RWPE2 (cell line): ENCODE results near the gene SH3RF1.

Source experiments
- ATAC-seq: fragments of 200-7000 bp; cut with Tn5 transposase; 3 replicates; pipeline ENCODE4 v1.9.1; 2021; ENCODE audit warnings: low read depth
- DNase-seq: peaks from one replicate; pipeline ENCODE4 v3.0.0-alpha.2; 2020; ENCODE audit warnings: low spot score
- H3K27ac ChIP-seq: fragments of 450-650 bp; 2 replicates; pipeline ENCODE4 v1.5.1; 2017; ENCODE audit warnings: mild to moderate bottlenecking; ENCODE audit not compliant: poor library complexity, severe bottlenecking
- H3K27me3 ChIP-seq: fragments of 250-450 bp; sonication (Bioruptor Pico); 2 replicates; pipeline ENCODE4 v1.5.1; 2021; ENCODE audit warnings: mild to moderate bottlenecking, moderate library complexity; ENCODE audit not compliant: insufficient read depth, poor library complexity, severe bottlenecking
- H3K36me3 ChIP-seq: fragments of 250-450 bp; sonication (Bioruptor Pico); 2 replicates; pipeline ENCODE4 v1.5.1; 2020; ENCODE audit warnings: low read depth, mild to moderate bottlenecking, moderate library complexity
- H3K4me1 ChIP-seq: fragments of 250-450 bp; sonication (Bioruptor Pico); 2 replicates; pipeline ENCODE4 v1.5.1; 2021; ENCODE audit warnings: mild to moderate bottlenecking, moderate library complexity; ENCODE audit not compliant: insufficient read depth, poor library complexity, severe bottlenecking
- H3K4me3 ChIP-seq: fragments of 250-450 bp; sonication (Bioruptor Pico); 2 replicates; pipeline ENCODE4 v1.5.1; 2021; ENCODE audit warnings: mild to moderate bottlenecking, moderate library complexity; ENCODE audit not compliant: severe bottlenecking
- H3K9me3 ChIP-seq: fragments of 250-450 bp; sonication (Bioruptor Pico); 2 replicates; pipeline ENCODE4 v1.5.1; 2021; ENCODE audit warnings: mild to moderate bottlenecking, moderate library complexity; ENCODE audit not compliant: severe bottlenecking
- CTCF ChIP-seq: fragments of 450-650 bp; IDR thresholded peaks from one replicate; pipeline ENCODE4 v1.5.1; 2017; ENCODE audit warnings: mild to moderate bottlenecking, moderate library complexity; ENCODE audit not compliant: poor library complexity, severe bottlenecking

Gene SH3RF1

GRCh38 chr4:169063441-169063840 is 207.3 kb downstream of the SH3RF1 start:
- H3K4me1 ChIP-seq = peaks cover 11% of the 10 kb centered on the region
- ATAC-seq = no peak
- H3K9me3 ChIP-seq = no peaks in the 10 kb centered on the region
- no peak overlapping the region for H3K4me3 ChIP-seq
- H3K27me3 ChIP-seq = no peaks in the 10 kb centered on the region
- TF ChIP-seq CTCF = no peak
- no peak overlapping the region for H3K27ac ChIP-seq
- no peak for DNase-seq
- H3K36me3 ChIP-seq = no peaks in the 10 kb centered on the region

GRCh38 chr4:169062897-169063244 is 207.9 kb downstream of the SH3RF1 start:
- ATAC-seq (no peak), DNase-seq (no peak)
- H3K4me3 ChIP-seq = no peak overlapping the region
- H3K27me3 ChIP-seq = no peaks in the 10 kb centered on the region
- H3K36me3 ChIP-seq = no peaks in the 10 kb centered on the region
- H3K27ac ChIP-seq = no peak overlapping the region
- TF ChIP-seq CTCF = no peak
- peaks cover 7% of the 10 kb centered on the region for H3K4me1 ChIP-seq
- H3K9me3 ChIP-seq = no peaks in the 10 kb centered on the region

- Histone ChIP-seq H3K27me3 (no peaks in the 10 kb centered on the region), H3K27ac (no peak overlapping the region), H3K36me3 (no peaks in the 10 kb centered on the region), H3K4me1 (peaks cover 7% of the 10 kb centered on the region), H3K4me3 (no peak overlapping the region), H3K9me3 (no peaks in the 10 kb centered on the region)
- no peak for ATAC-seq
- no peak for TF ChIP-seq CTCF
- DNase-seq = no peak
These were observed 209.4 kb downstream of the SH3RF1 start for GRCh38 chr4:169061386-169061785.

GRCh38 chr4:169060391-169061091 is 210.2 kb downstream of the SH3RF1 start:
- no peaks in the 10 kb centered on the region for H3K36me3 ChIP-seq
- H3K27me3 ChIP-seq = no peaks in the 10 kb centered on the region
- no peak for TF ChIP-seq CTCF
- H3K4me1 ChIP-seq = peaks cover 7% of the 10 kb centered on the region
- no peak for DNase-seq
- no peak overlapping the region for H3K4me3 ChIP-seq
- no peaks in the 10 kb centered on the region for H3K9me3 ChIP-seq
- ATAC-seq = no peak
- H3K27ac ChIP-seq = no peak overlapping the region

GRCh38 chr4:169059306-169060211 is 211.2 kb downstream of the SH3RF1 start:
- TF ChIP-seq CTCF = no peak
- no peak for DNase-seq
- no peak for ATAC-seq
- Histone ChIP-seq H3K4me3 (no peak overlapping the region), H3K4me1 (peaks cover 7% of the 10 kb centered on the region), H3K27me3 (no peaks in the 10 kb centered on the region), H3K9me3 (no peaks in the 10 kb centered on the region), H3K27ac (no peak overlapping the region), H3K36me3 (no peaks in the 10 kb centered on the region)
